ENCODE data around the gene DGKH.

GRCh38 chr13:42119875-42120274 is 71.4 kb downstream of the DGKH start:
- TF ChIP-seq CTCF (IDR thresholded peaks at IDR 0.05; ENCODE audit: poor library complexity) (no peak), EZH2 (IDR thresholded peaks at IDR 0.05; ENCODE audit: borderline replicate concordance) (no peak), EZH2phosphoT487 (IDR thresholded peaks at IDR 0.05; ENCODE audit: low read depth, severe bottlenecking, unreplicated experiment) (no peak)
